OCI-LY7 (cell line): ENCODE results near the gene SPATA45. TPM values are rescaled to one million over a fixed set of nuclear protein-coding genes. Genes with fewer than 3 reads are reported as not detected.

Experiments
- BruUV-seq: library from RNA; stranded (reverse); fragments of 400-500 nt; replicated peaks from 2 replicates; lab custom pipeline; 2021; lab: Mats Ljungman, UMichigan
- CTCF ChIA-PET: fragments of 300-600 bp; sonication (Branson Sonifier 250); formaldehyde crosslinking; loops from one replicate; lab custom pipeline; 2022; ENCODE audit warnings: antibody characterized with exemption; ENCODE audit not compliant: unreplicated experiment; lab: Charles Lee
- POLR2A ChIA-PET: fragments of 300-600 bp; sonication (Branson Sonifier 250); formaldehyde crosslinking; loops from one replicate; lab custom pipeline; 2022; ENCODE audit warnings: antibody characterized with exemption; lab: Charles Lee
- DNase-seq: peaks from one replicate; pipeline ENCODE4 v3.0.0-alpha.2; 2015; ENCODE audit warnings: low spot score
- H2AFZ ChIP-seq: fragments of 200-600 bp; sonication (generic), shearing (Covaris generic); 2 replicates; pipeline ENCODE4 v1.6.1; 2014; ENCODE audit warnings: mild to moderate bottlenecking, antibody characterized with exemption, low read length, moderate library complexity
- H3K27ac ChIP-seq: fragments of 200-600 bp; sonication (generic); 2 replicates; pipeline ENCODE4 v1.5.1; 2014; ENCODE audit warnings: mixed run types, low read depth, mild to moderate bottlenecking, moderate library complexity, low read length, inconsistent platforms; ENCODE audit not compliant: poor library complexity, severe bottlenecking
- H3K36me3 ChIP-seq: fragments of 200-600 bp; sonication (generic); 2 replicates; pipeline ENCODE4 v1.6.1; 2014; ENCODE audit warnings: mild to moderate bottlenecking, antibody characterized with exemption, low read length, moderate library complexity, mixed read lengths; ENCODE audit not compliant: insufficient read depth
- H3K4me1 ChIP-seq: fragments of 200-600 bp; sonication (generic); 2 replicates; pipeline ENCODE4 v1.5.1; 2014; ENCODE audit warnings: mild to moderate bottlenecking, low read length; ENCODE audit not compliant: insufficient read depth, poor library complexity, severe bottlenecking
- H3K4me2 ChIP-seq: fragments of 200-600 bp; sonication (generic); 2 replicates; pipeline ENCODE4 v1.6.1; 2014; ENCODE audit warnings: mild to moderate bottlenecking, low read length
- H3K4me3 ChIP-seq: fragments of 200-600 bp; sonication (generic); 2 replicates; pipeline ENCODE4 v1.5.1; 2014; ENCODE audit warnings: mild to moderate bottlenecking, low read depth, low read length; ENCODE audit not compliant: poor library complexity, severe bottlenecking
- H3K79me2 ChIP-seq: fragments of 200-600 bp; sonication (generic); 2 replicates; pipeline ENCODE4 v1.6.1; 2016; ENCODE audit warnings: low read depth, mild to moderate bottlenecking, low read length, moderate library complexity, mixed read lengths; ENCODE audit not compliant: insufficient read depth
- H3K9me2 ChIP-seq: fragments of 200-600 bp; sonication (generic); 2 replicates; pipeline ENCODE4 v1.6.1; 2016; ENCODE audit warnings: mild to moderate bottlenecking, low read length, mixed read lengths; ENCODE audit not compliant: insufficient read depth
- H3K9me3 ChIP-seq: fragments of 200-600 bp; sonication (generic); 2 replicates; pipeline ENCODE4 v1.6.1; 2014; ENCODE audit warnings: mild to moderate bottlenecking, mixed run types, low read length, mixed read lengths
- H4K20me1 ChIP-seq: fragments of 200-600 bp; sonication (generic); 2 replicates; pipeline ENCODE4 v1.6.1; 2014; ENCODE audit warnings: mild to moderate bottlenecking, antibody characterized with exemption, low read length, moderate library complexity, mixed read lengths; ENCODE audit not compliant: insufficient read depth
- CTCF ChIP-seq: fragments of 200-600 bp; sonication (generic); conservative IDR thresholded peaks from 2 replicates; pipeline ENCODE4 v1.5.1; 2014; ENCODE audit warnings: mild to moderate bottlenecking, antibody characterized with exemption, low read length, moderate library complexity, mixed read lengths
- EZH2phosphoT487 ChIP-seq: fragments of 200-600 bp; sonication (generic); IDR thresholded peaks from 2 replicates; pipeline ENCODE4 v1.6.1; 2018; ENCODE audit warnings: low read depth, borderline replicate concordance, mild to moderate bottlenecking, mixed run types, antibody characterized with exemption, low read length, moderate library complexity, mixed read lengths
- intact Hi-C: fragments of 100-400 bp; cut with micrococcal nuclease; formaldehyde crosslinking; loops from one replicate; pipeline ENCODE4 v1.10.0; 2022; ENCODE audit not compliant: unreplicated experiment
- total RNA-seq, 2 experiments: library from RNA; depleted of rRNA in 1 of 2; stranded (reverse); fragments of >200 nt in 1 of 2; shearing (Covaris generic) in 1 of 2; gene quantifications; 2 replicates each; pipeline ENCODE4 v1.2.3, GENCODE V29; 2014 to 2022

Gene SPATA45
- total RNA-seq, 2 experiments from 2014 or later: 0.74 to 0.82 TPM

DNA sequence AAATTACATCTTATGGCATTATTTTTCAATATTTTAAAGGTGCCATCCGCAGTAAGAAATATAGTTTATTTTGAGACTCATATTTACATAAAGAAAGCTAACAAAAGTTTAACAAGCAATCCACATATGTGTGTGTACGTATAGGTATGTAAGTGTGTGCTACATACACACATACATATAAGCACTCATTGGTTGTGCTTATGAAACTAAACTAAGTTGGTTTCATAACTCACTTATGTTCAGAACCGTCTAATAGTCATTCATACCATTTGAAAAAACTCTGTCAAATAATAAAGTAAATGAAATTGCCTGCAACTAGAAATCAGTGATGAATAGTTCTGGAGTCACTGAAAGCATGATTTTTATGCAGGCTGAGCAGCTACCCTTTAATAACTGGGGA is 41.7 kb downstream of the SPATA45 start:
- no peaks in the 10 kb centered on the region for H4K20me1 ChIP-seq
- CTCF ChIA-PET: no interaction called here
- H3K9me3 ChIP-seq: no peaks in the 10 kb centered on the region
- BruUV-seq: no TSS peak
- H3K79me2 ChIP-seq: no peaks in the 10 kb centered on the region
- peaks cover 68% of the 10 kb centered on the region for H3K36me3 ChIP-seq
- H3K4me3 ChIP-seq: no peak overlapping the region
- intact Hi-C loops: no loop called here
- H2AFZ ChIP-seq: no peak overlapping the region
- no peak overlapping the region for H3K27ac ChIP-seq
- DNase-seq: no peak
- no peaks in the 10 kb centered on the region for H3K4me1 ChIP-seq
- no peaks in the 10 kb centered on the region for H3K9me2 ChIP-seq
- POLR2A ChIA-PET: interaction anchor here (0.6 to 1.9 kb wide), 7 partner anchors 9 to 152 kb away, joined by 3 to 7 read pairs (median 5); no protein-coding TSS in a partner anchor
- TF ChIP-seq EZH2phosphoT487 (no peak), CTCF (no peak)
- H3K4me2 ChIP-seq: no peak overlapping the region

DNA sequence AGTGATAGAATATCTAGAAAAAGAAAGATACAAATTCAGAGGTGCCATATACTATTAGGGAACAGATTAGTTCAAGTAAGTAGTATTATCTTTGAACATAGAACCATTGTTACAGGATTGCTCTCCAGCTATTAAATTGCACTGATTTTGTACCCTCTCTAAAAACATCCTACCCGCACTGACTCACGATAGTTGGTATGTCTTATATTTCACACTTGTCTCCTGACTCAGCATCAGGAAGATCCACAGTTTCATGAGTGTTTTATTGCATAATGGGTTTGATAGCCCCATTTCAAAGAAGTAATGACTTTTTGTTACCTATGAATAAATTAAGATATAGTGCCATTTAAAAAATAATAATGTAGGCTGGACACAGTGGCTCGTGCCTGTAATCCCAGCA is 49.8 kb downstream of the SPATA45 start:
- CTCF ChIA-PET: no interaction called here

More for the DNA sequence above, 49.8 kb downstream of the SPATA45 start:
- Histone ChIP-seq H3K4me3 (no peak overlapping the region), H3K27ac (no peak overlapping the region), H3K36me3 (peaks cover 73% of the 10 kb centered on the region), H3K4me2 (no peak overlapping the region), H3K79me2 (peaks cover 23% of the 10 kb centered on the region; the same call in 1 of the 2 replicates), H3K4me1 (peaks cover 52% of the 10 kb centered on the region), H2AFZ (no peak overlapping the region), H4K20me1 (no peaks in the 10 kb centered on the region), H3K9me3 (peaks cover 6% of the 10 kb centered on the region; the same call in 1 of the 2 replicates), H3K9me2 (no peaks in the 10 kb centered on the region)
- no TSS peak for BruUV-seq
- no peak for DNase-seq
- POLR2A ChIA-PET: interaction anchor here (0.6 to 0.9 kb wide), 2 partner anchors 22 to 39 kb away, joined by 3 to 4 read pairs; no protein-coding TSS in a partner anchor
- TF ChIP-seq EZH2phosphoT487 (no peak), CTCF (no peak)
- intact Hi-C loops: no loop called here
